ENCODE results near the gene TNRC18.
"Not testable (repeated sequence)": the region's sequence is repeated elsewhere in the genome, so short reads cannot be mapped to it uniquely, and the experiment has no call there.

TNRC18 gene

DNA sequence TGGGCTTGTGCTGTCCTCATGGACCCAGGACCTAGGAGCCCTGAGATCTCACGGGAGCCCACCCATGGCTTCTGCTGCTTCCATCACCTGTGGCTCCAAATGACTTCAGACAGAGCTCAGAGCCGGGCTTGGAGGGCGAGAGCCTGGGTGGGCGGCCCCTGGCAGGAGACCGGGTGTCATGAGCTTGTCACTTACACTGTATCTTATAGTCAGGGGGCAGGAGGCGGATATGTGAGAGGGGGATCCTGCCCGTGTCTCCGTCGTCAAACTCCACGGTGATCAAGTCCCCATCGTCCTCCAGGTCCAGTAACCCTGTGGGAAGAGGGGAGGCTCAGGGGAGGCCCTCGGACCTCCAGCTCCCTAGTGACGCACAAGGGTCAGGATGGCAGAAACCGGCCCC is 107.9 kb downstream of the TNRC18 start:
- DNase-seq: no peak

- no peak for DNase-seq
Observed at GRCh38 chr7:5314864-5315263, 108.8 kb downstream of the TNRC18 start.

DNA sequence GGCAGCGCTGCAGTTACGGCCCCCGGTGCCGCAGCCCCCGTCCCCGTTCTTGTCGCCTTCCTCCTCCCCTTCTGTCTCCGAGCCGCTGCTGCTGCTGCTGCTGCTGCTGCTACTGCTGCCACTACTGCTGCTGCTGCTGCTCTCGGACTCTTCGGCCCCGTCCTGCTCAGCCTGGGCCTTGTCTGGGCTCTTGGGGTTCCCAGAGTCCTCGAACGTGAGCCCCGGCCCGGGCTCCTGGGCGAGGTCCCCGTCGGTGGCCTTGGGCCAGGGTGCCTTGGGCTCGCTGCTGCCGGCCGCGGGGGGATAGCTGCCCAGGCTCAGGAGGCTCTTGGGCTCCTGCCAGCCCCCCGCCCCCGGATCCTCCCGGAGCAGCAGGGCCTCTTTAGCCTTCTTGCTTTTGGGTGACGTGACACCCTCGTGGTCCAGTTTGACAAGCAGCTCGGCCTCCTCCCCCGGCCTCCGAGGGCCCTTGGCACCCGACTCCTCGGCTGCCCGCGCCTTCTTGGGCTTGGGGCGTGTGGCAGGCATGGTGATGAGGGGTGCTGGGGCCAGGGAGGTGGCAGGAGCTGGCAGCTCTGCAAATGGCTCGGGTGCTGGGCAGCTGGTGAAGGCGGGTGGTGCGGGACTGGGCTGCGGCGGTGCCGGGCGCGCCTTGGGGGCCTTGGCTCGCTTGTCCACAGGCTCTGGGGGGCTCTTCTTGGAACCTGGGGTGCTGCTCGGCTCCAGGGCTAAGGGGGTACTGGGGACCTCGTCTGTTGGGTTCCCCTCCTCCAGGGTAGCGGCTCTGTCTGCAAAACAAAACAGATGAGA is 110.4 kb downstream of the TNRC18 start:
- DNase-seq: not testable (repeated sequence)

DNA sequence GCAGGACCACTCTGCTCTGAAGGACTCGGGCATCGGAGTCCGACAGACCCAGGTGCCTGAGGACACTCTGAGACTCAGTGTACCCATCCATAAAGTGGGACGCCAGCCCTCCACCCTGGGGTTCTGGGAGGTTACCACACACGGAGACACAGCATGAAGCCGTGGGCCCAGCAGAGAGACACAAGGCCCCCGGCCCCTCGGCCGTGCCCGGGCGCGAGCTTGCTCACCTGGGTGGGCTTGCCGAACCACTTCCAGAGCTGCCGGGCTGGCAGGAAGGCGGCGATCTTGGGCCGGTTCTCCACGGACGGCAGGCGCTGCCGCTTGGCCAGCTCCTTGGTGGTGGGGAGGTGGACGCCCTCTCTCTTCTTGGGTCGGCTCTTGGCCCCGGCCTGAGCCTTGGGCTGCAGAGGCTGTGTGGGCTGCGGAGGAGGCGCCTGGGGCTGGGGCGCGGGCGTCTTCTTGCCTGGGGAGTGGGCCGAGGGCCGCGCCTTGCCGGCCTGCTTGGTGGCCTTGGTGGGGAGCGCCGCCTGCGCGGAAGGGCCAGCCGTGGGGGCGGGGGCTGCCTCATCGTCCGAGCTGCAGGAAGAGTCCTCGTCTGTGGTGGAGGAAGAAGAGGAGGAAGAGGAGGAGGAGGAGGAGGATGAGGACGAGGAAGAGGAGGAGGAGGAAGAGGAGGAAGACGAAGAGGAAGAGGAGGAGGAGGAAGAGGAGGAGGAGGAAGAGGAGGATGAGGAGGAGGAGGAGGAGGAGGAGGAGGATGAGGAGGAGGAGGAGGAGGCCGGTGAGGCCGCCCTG is 111.2 kb downstream of the TNRC18 start:
- DNase-seq: not testable (repeated sequence)

DNA sequence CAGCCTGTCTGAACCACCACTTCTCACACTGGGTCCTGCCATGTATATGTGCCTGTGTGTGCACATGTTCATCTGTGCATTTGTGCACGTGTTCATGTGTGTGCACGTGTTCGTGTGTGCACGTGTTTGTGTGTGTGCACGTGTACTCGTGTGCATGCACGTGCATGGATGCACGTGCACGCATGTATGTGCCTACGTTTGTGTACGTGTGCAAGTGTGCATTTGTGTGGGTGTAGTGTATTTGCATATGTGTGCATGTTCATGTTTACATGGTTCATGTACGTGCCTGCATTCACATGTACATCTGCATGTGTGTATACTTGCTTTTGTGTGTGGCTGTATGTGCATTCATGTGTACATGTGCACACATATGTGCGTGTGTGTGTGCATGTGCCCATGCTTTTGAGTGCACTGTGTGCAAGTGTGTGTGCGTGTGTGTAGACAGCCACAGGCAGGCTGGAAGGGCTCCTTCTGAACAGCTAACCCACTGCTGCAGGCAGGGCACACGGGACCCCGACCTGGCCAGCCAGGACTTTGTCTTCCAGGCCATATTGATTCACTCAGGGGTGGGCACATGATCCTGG is 112.7 kb downstream of the TNRC18 start:
- DNase-seq: no peak

- DNase-seq: no peak
Observed at GRCh38 chr7:5309146-5309545, 114.5 kb downstream of the TNRC18 start.

DNA sequence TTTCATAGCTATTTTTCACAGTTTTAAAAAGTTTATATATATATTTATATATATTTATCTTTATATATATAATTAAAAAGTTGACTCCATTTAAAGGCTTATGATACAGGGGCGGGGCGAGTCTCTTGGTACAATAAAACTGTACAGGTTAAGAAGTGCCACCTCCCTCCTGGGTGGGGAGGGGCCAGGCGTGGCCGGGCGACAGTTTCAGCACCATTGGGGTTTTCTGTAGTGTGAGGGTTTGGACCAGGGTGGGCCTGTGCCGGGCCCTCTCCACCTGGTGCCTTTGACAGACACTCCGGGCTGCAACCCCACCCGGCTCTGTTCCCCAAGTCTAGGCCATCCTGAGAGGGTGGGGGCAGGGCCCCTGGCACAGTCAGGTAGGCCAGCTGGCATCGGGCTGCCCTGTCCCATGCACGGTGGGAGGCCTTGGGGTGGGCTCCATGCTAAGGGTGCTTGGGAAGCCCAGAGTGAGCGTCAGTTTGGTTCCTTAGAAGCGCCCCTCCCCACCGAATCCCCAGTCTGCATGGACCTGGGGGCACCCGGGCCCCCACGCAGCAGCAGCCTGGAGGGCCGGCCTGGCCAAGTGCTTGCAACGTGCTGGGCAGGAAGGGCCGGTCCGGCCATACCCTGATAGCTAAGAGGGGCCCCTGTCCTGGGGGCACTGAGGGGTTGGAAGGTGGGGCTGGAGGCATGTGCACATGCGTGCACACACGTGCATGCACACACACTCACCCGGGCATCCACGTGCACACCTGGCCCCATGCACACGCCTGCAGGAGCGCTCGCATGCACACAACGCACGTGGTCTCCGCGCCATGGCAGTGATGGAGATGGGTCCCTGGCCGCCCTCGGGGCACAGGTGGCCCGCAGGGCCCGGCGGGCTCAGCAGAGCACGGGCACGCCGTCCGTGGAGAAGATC is 116.2 kb downstream of the TNRC18 start:
- DNase-seq: not testable (repeated sequence)

DNA sequence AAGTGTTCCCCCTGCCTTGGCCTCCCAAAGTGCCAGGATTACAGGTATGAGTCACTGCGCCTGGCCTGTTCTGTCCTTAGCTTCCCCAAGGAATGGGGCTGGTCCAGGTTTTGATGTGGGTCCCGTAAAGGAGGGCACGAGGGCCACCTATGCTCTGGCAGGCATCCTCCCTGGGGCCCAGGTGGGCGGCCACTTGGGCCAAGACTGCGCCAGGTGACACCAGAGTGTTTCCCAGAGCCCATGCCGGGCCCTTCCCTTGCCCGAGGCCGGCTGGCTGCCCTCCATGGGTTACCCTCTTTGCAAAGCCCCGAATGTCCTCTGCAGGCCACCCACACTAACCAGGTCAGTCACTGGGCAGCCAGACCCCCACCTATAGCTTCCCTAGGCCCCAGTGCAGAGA is 118.6 kb downstream of the TNRC18 start:
- not testable (repeated sequence) for DNase-seq

GRCh38 chr7:5303591-5304505 is 119.8 kb downstream of the TNRC18 start:
- no peak for DNase-seq

DNA sequence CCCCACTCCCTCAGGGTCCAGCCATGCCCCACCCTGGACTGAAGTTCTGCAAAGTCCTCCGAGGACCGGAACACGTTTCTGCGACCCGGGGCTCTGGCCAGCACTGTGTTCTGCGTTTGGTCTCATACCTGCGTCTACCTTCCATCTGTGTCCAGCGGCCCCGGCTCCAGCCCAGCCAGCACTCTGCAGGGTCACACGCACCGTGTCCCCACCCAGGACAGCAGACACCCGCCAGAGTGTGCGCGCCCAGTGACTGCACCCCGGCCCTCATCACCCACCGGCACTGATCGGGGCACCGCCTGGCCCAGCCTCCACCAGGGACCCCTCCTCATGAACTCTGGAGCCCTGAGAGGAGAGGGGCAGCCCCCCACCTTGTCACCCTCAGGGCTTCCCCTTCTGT is 120.6 kb downstream of the TNRC18 start:
- no peak for DNase-seq

DNA sequence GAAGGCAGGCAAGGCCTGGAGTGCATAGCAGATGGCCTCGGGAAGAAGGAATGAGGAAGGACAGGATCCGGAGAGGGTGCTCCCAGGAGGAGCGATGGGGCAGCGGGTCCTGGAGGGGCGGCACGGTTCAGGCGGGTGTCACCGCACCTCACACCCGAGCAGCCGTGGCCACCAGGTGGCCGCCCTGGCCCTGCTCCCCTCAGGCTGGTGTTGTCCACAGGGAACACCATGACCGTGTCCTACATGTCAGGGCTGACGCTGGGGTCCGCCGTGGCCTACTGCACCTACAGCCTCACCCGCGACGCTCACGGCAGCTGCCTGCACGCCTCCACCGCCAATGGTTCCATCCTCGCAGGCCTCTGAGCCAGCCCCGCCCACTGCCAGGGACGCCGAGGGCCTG is 121.1 kb downstream of the TNRC18 start:
- no peak for DNase-seq

GRCh38 chr7:5300366-5300765 is 123.3 kb downstream of the TNRC18 start:
- DNase-seq: no peak

- no peak for DNase-seq
Observed at GRCh38 chr7:5296611-5297226, 126.9 kb downstream of the TNRC18 start.

GRCh38 chr7:5296015-5296610 is 127.5 kb downstream of the TNRC18 start:
- DNase-seq: no peak

- no peak for DNase-seq
Observed at GRCh38 chr7:5295039-5296014, 128.3 kb downstream of the TNRC18 start.

GRCh38 chr7:5294169-5294987 is 129.3 kb downstream of the TNRC18 start:
- no peak for DNase-seq

DNA sequence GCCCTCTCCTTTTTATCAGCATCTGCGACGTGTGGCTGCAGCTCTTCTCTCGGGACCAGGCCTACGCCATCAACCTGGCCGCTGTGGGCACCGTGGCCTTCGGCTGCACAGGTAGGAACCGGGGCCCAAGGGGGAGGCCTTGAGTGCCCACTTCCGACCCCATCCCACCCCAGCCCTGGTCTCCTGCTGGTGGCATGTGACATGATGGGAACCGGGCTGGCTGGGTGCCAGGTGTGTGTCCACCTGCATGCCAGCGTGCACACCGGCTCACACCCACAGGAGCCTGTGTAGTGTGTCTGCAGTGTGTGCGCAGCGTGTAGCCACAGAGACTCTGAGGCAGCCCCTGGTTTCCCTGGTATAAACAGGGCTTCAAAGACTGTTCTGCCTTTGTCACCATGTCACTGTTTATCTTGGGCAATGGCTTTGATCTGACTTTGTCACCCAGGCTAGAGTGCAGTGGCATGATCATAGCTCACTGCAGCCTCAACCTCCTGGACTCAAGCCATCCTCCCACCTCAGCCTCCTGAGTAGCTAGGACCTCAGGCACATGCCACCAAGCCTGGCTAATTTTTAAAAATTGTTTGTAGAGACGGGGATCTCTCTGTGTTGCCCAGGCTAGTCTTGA is 131.8 kb downstream of the TNRC18 start:
- DNase-seq: not testable (repeated sequence)

DNA sequence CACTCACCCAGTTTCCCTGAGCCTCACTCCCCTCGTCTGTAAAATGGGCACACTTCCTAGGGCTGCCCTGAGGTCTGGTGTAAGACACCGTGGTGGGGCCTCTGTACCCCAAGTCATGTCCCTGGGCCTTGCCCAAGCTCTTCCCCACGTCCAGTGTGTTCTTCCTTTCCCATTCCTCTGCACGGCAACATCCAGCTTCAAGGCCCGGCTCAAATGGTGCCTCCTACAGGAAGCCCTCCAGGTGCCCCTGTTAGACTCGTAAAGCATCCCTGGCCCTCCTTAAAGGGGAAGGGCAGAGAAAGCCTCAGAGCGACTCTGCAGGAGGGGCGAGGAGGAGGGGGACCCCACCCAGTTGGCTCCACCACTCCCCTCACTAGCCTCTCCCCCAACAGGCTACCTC is 132.3 kb downstream of the TNRC18 start:
- no peak for DNase-seq

Data from fibroblast of skin of abdomen (primary cell).